ENCODE results near the gene SOX13.
A peak's percentile ranks its signal among the peaks of the same experiment; 100 is the strongest.
"Not testable (repeated sequence)": the region's sequence is repeated elsewhere in the genome, so short reads cannot be mapped to it uniquely, and the experiment has no call there.

SOX13 gene

DNA sequence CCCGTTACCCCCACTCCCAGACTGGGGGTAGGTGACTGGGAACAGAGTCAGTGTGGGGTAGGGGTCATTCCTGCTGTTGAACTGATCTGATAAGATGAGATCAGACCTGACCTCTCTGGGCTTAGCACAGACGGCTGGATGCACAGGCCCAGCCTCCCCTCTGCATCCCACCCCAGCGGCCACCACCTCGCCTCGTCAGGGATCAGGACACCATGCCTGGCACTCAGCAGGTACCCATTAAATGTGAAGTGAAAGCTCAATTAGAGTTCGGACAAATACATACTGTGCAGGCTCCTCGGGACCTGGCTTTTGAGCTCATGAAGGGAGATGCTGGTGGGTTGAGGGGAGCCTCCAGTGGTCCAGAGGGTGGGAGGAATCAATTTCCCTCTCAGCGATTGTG is 15.7 kb downstream of the SOX13 start:
- Mint-ChIP-seq H3K27ac (no peak overlapping the region), H3K4me3 (no peak overlapping the region), H3K27me3 (no peaks in the 10 kb centered on the region), H3K36me3 (no peaks in the 10 kb centered on the region), H3K9me3 (ENCODE audit: low read depth) (no peaks in the 10 kb centered on the region), H3K4me1 (ENCODE audit: low read depth) (no peaks in the 10 kb centered on the region)

DNA sequence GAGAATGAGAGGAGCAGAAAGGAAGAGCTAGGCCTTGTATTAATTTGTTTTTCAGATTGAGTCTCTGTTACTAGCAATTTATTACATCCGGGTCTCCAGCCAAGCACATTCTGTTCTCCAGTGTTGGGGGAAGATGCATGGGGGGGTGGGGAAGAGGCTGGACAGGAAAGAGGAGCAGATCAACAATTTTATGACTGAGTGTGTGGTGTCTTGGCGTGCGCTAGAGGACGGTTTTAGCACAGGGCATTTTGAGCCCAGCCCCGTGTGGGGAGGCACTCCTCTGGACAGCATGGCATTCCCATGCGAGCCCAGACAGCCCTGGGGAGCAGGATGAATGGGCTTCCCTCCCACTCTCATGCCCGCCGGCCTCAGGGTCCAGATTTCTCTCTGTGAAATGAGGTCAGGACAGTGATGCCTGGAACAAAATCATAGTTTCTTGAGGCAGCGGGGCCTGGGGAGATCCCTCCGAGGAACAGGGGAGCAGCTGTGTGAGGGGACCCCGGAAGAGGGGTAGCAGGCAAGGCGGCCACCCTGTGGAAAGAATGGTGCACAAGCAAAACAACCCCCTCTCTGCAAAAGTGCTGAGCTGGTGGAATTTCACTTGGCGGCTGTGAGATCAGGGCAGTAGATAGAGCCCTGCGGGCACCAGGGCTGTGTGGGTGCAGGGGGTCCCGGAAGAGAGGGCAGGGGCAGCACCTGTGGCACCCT is 16.3 kb downstream of the SOX13 start:
- no peak overlapping the region for H3K27ac Mint-ChIP-seq
- H3K27me3 Mint-ChIP-seq: no peaks in the 10 kb centered on the region
- H3K9me3 Mint-ChIP-seq (ENCODE audit: low read depth): no peaks in the 10 kb centered on the region
- H3K4me1 Mint-ChIP-seq (ENCODE audit: low read depth): no peaks in the 10 kb centered on the region
- no peak overlapping the region for H3K4me3 Mint-ChIP-seq
- no peaks in the 10 kb centered on the region for H3K36me3 Mint-ChIP-seq

DNA sequence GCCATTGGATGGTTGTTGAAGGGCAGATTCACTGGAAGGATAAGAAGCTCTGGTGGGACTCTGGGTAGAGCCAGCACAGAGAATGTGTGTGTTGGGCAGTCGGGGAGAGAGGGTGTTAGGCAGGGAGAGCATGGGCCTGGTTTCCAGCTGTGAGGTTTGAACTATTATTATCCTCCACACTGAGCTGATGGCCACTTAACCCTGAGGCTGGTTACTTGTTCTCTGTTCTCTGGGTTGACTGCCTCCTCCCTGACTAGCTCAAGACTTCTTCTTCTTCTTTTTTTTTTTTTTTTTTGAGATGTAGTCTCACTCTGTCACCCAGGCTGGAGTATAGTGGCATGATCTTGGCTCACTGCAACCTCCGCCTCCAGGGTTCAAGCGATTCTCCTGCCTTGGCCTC is 17.2 kb downstream of the SOX13 start:
- not testable (repeated sequence) for H3K4me3 Mint-ChIP-seq; H3K27ac Mint-ChIP-seq; H3K36me3 Mint-ChIP-seq; H3K9me3 Mint-ChIP-seq (ENCODE audit: low read depth); H3K4me1 Mint-ChIP-seq (ENCODE audit: low read depth); H3K27me3 Mint-ChIP-seq

DNA sequence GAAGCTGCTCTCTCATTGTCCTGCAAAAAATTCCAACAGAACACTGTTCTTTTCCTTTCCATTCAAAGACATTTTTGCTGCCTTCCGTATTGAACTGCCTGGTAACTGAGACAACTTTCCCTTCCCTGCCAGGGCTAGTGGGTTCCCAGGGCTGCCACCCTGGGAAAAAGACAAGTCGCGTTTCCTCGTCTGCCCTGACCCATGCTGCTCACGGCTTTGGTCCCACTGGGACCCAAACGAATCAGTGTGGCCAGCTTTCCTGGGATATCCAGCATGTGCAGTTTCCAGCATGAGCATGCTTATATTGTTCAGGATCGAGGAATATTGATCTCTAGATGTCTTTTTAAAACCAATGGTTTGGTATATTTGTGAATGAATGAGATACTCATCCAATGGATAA is 18.2 kb downstream of the SOX13 start:
- Mint-ChIP-seq H3K4me1 (ENCODE audit: low read depth) (no peaks in the 10 kb centered on the region), H3K36me3 (no peaks in the 10 kb centered on the region), H3K4me3 (no peak overlapping the region), H3K27ac (no peak overlapping the region), H3K9me3 (ENCODE audit: low read depth) (no peaks in the 10 kb centered on the region), H3K27me3 (no peaks in the 10 kb centered on the region)

DNA sequence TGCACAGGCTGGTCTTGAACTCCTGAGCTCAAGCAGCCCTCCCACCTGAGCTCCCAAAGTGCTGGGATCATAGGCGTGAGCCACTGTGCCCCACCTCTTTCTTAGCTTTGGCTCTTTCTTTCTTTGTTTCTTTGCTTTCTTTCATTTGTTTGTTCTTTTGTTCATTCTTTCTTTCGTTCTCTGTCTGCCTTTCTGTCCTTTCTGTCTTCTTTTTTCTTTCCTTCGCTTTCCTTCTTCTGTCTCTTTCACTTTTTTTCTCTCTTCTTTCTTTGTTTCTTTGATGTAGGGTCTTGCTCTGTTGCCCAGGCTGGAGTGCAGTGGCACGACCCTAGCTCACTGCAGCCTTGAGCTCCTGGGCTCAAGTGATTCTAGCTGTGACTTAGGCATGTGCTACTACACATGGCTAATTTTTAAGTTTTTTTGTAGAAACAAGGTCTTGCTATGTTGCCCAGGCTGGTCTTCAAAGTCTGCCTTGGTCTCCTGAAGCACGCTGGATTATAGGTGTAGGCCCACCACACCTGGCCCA is 18.9 kb downstream of the SOX13 start:
- no peak overlapping the region for H3K4me3 Mint-ChIP-seq
- H3K4me1 Mint-ChIP-seq (ENCODE audit: low read depth): no peaks in the 10 kb centered on the region
- no peaks in the 10 kb centered on the region for H3K27me3 Mint-ChIP-seq
- no peak overlapping the region for H3K27ac Mint-ChIP-seq
- H3K36me3 Mint-ChIP-seq: no peaks in the 10 kb centered on the region
- H3K9me3 Mint-ChIP-seq (ENCODE audit: low read depth): no peaks in the 10 kb centered on the region

DNA sequence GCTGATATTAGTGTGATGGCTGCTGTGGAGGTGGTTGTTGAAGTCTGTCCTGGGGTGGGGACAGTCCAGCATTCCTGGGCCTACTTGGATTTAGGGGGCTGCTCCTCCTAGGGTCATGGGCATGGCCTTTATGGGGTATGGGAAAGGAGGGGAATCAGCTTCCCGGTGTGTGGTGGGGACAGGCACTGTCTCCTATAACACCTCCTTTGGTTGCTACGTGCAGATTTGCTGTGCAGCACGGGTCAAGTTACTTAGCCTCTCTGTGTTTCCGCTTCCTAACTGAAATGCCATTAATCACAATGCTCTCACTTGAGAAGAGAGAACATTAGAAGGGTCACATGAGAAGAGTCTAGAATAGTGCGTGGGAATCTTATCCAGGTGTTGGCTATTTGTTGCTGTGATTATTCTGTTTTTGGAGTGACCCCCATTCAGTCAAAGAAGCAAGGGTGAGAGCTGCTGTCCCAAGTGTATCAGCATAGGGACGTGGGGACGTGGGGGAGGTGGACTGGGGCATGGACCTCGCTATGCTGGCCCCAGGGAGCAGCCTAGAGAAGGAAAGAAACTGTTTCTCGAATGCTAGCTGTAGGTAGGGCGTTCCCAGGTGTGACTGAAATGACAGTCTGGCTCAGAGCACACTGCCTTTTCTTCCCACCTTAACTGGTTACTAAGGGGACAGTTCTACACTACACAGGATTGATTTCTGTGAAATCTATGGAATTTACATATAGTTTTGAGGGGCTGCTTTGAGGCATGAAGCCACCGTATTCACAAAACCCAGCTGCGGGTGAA is 19.9 kb downstream of the SOX13 start:
- no peak overlapping the region for H3K4me3 Mint-ChIP-seq

DNA sequence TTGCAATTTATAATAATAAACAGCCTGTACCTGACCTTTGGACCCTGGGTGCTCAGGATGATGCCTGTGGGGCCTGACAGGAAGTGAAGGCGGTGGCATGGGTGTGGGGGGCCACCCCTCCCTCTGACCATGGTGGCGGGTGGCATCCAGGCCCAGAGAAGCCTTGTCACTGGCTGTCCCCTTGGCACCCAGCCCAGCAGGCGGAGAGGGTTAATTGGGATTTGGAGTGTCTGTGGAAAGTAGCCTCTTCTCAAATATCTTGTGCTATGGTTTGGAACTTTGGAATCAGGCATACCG is 20.5 kb downstream of the SOX13 start:
- Mint-ChIP-seq H3K36me3 (no peaks in the 10 kb centered on the region), H3K27ac (no peak overlapping the region), H3K9me3 (ENCODE audit: low read depth) (no peaks in the 10 kb centered on the region), H3K27me3 (no peaks in the 10 kb centered on the region), H3K4me1 (ENCODE audit: low read depth) (no peaks in the 10 kb centered on the region), H3K4me3 (no peak overlapping the region)

More for the DNA sequence above, 19.9 kb downstream of the SOX13 start:
- no peaks in the 10 kb centered on the region for H3K4me1 Mint-ChIP-seq (ENCODE audit: low read depth)
- no peaks in the 10 kb centered on the region for H3K36me3 Mint-ChIP-seq
- no peak overlapping the region for H3K27ac Mint-ChIP-seq
- no peaks in the 10 kb centered on the region for H3K27me3 Mint-ChIP-seq
- H3K9me3 Mint-ChIP-seq (ENCODE audit: low read depth): no peaks in the 10 kb centered on the region

DNA sequence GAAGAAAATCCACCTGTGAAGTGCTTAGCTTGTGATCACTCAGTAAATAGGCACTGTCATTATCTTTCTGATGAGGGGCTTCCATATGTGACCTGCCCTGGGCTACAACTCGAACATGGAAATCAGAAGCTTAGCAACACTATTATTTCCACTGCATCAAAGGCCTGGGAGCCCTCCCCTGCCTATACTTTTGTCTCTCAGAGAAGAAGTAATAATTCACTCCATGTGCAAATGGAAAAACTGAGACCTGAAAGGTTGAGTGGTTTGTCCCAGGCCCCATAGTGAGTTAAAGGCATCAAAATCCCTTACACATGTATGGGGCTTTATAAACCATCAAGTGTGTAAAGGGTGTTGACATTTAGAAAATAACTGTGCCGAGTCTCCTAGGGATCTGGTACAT is 20.9 kb downstream of the SOX13 start:
- Mint-ChIP-seq H3K27me3 (no peaks in the 10 kb centered on the region), H3K4me3 (no peak overlapping the region), H3K27ac (no peak overlapping the region), H3K36me3 (no peaks in the 10 kb centered on the region), H3K4me1 (ENCODE audit: low read depth) (no peaks in the 10 kb centered on the region), H3K9me3 (ENCODE audit: low read depth) (no peaks in the 10 kb centered on the region)

DNA sequence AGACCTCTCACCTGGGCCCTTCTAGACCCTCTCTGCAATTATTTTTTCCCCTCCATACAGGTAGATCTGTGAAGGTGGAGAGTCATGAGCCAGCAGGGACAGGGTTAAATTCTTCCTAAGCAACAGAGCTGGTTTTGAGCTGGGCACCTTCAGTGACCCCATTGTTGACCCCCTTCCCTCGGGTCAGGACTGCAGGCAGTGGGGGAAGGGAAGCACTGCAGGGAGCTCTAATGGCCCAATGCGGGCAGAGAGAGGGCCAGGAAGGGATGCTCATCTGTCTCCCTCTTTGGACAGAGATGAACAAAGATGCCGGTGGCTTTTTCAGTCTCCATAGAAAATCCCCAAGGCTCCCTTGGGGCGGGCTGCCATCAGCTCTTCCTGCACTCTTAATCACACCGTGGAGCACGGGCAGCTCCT is 21.4 kb downstream of the SOX13 start:
- no peaks in the 10 kb centered on the region for H3K4me1 Mint-ChIP-seq (ENCODE audit: low read depth)
- no peak overlapping the region for H3K27ac Mint-ChIP-seq
- H3K36me3 Mint-ChIP-seq: no peaks in the 10 kb centered on the region
- H3K27me3 Mint-ChIP-seq: no peaks in the 10 kb centered on the region
- H3K9me3 Mint-ChIP-seq (ENCODE audit: low read depth): no peaks in the 10 kb centered on the region
- no peak overlapping the region for H3K4me3 Mint-ChIP-seq

DNA sequence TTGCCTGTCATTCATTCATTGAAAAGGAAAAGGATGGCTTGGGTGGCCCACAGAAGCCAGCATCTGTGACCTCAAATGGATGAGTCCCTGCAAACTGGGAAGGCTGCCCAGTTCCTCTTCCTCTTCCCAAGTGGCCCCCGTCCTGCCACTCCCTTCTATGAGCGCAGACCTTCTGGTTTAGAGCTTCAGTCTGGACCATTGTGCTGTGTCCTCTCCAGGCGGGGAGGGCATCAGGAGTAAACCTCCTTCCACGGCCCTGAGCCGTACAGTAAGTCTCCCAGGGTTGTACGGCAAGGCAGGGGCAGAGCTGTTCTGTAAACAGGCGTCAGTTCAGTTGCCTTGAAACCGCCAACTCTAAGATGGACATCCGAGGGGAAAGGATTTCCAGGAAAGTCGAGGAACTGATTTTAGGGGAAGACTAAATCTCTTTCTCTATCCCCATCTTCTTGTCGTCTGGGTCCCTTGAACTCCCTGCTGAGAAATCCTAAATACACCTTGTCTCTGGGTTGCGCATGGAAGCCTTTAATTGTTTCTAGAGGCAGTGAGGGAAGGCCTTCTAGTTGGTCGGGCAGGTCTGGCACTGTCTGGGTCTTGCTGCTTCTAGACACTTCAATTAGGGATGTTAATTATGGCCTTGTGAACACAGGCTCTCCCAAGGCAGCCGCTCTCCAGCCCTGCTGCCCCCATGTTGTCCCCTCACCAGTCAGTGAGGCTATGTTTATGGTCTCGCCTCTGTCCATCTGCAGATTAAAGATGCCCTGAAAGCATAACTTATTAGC is 22.1 kb downstream of the SOX13 start:
- H3K27me3 Mint-ChIP-seq: no peaks in the 10 kb centered on the region
- H3K4me1 Mint-ChIP-seq (ENCODE audit: low read depth): no peaks in the 10 kb centered on the region
- no peaks in the 10 kb centered on the region for H3K36me3 Mint-ChIP-seq
- no peak overlapping the region for H3K27ac Mint-ChIP-seq
- H3K9me3 Mint-ChIP-seq (ENCODE audit: low read depth): no peaks in the 10 kb centered on the region
- no peak overlapping the region for H3K4me3 Mint-ChIP-seq

DNA sequence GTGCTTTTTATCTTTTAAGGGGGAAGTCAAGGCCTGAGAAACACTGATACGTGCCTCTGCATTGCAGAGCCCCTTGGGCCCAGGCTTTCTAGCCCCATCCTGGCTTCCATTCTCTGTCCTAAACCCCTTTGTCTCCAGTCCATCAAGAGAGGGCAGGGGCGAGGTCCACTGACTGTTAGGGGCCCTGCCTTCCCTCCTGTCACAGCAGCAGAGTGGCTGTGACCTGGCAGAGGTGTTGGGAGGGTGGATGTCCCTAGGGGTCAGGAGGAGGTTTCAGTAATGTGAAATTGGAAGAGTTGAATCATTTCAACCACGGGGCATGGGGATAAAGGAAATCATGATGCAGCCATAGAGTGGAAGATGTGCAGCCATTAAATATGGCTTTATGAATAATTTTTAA is 24.0 kb downstream of the SOX13 start:
- Mint-ChIP-seq H3K4me1 (ENCODE audit: low read depth) (peaks cover under 1% of the 10 kb centered on the region), H3K36me3 (no peaks in the 10 kb centered on the region), H3K4me3 (no peak overlapping the region), H3K27me3 (no peaks in the 10 kb centered on the region), H3K27ac (peak overlapping the region; percentile 2), H3K9me3 (ENCODE audit: low read depth) (no peaks in the 10 kb centered on the region)

DNA sequence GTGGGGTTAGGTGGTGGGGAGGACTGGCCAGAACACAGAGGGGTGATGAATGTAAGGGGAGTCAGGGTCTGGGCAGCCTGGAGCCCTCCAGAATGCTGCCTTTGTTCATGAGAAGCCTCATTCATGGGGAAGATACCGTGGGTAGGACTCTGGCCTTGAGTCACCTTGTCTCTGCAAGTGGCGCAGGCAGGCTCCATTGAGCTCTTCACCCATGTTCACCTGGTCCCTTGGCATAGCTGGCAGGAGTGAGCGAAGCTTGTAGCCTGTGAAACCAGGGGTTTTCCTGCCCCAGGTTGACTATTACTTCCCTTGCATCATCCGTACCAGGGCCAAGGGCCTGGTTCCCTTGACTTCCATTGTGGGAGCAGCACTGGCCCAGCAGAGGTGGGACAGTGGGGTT is 25.8 kb downstream of the SOX13 start:
- Mint-ChIP-seq H3K4me3 (no peak overlapping the region), H3K4me1 (ENCODE audit: low read depth) (peaks cover 17% of the 10 kb centered on the region), H3K27me3 (no peaks in the 10 kb centered on the region), H3K36me3 (no peaks in the 10 kb centered on the region), H3K27ac (no peak overlapping the region), H3K9me3 (ENCODE audit: low read depth) (no peaks in the 10 kb centered on the region)

DNA sequence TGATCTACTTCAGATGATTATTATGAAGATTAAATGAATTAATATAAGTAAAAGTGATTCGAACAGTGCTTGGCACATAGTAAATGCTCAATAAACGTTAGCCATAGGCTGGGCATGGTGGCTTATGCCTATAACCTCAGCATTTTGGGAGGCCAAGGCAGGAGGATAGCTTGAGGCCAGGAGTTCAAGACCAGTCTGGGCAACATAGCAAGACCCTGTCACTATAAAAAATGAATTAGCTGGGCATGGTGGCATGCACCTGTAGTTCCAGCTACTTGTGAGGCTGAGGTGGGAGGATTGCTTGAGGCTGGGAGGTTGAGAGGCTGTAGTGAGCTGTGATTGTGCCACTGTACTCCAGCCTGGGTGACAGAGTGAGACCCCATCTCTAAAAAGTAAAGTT is 26.8 kb downstream of the SOX13 start:
- not testable (repeated sequence) for H3K27me3 Mint-ChIP-seq; H3K9me3 Mint-ChIP-seq (ENCODE audit: low read depth); H3K27ac Mint-ChIP-seq; H3K36me3 Mint-ChIP-seq; H3K4me3 Mint-ChIP-seq
- H3K4me1 Mint-ChIP-seq (ENCODE audit: low read depth): peaks cover 23% of the 10 kb centered on the region

DNA sequence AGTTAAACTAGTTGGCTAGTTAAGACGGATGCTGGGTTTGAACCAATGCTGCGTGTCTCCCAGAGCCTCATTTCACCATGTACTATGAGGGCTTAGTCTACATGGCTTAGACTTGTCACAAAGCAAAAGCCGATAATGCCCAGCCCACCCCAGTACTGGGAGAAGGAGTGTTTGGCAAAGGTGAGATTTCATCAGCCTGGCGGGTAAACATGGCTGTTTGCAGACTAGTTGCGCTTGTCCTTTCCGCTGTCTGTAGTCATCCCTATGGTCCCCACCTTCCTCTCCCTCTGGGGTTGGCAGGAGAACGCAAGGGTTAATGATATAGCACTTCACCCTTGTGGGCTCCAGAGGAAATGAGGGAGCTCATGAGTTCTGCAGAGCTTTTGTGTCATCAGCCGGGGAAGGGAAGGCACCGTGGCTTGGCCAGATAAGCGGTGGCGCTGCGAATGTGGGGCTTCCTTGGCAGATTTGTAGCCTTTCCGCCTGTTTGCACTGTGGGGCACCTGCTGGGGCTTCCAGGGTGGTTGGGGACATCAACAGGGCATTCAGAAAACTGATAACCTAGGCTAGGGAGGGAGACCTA is 29.2 kb downstream of the SOX13 start:
- Mint-ChIP-seq H3K27me3 (no peaks in the 10 kb centered on the region), H3K27ac (peak overlapping the region; percentile 54), H3K4me1 (ENCODE audit: low read depth) (peaks cover 30% of the 10 kb centered on the region)

More for the DNA sequence above, 29.2 kb downstream of the SOX13 start:
- H3K4me3 Mint-ChIP-seq: peak overlapping the region; percentile 54
- H3K36me3 Mint-ChIP-seq: no peaks in the 10 kb centered on the region
- H3K9me3 Mint-ChIP-seq (ENCODE audit: low read depth): no peaks in the 10 kb centered on the region

All from activated naive CD8-positive, alpha-beta T cell (primary cell).